Lung (tissue), 12 donors: Measurements from ENCODE around the gene ERCC2. TPM values are rescaled to one million over a fixed set of nuclear protein-coding genes. Genes with fewer than 3 reads are reported as not detected.
A peak's percentile ranks its signal among the peaks of the same experiment; 100 is the strongest.

ENCODE experiments used
- ATAC-seq: fragments of 200-7000 bp; cut with Tn5 transposase; one replicate; pipeline ENCODE4 v1.9.1; 2020; ENCODE audit warnings: moderate number of reproducible peaks; ENCODE audit not compliant: insufficient read depth, low FRiP score
- DNase-seq, 3 donors: peaks; one replicate each; pipeline ENCODE4 v3.0.0-alpha.2; 2013 to 2017
- H3K27ac ChIP-seq, 2 donors: one replicate each; pipeline ENCODE4 v1.5.1; 2013; ENCODE audit warnings: mild to moderate bottlenecking in 2 of 2, moderate library complexity in 2 of 2, control low read depth in 1 of 2, inconsistent platforms in 1 of 2, low read depth in 1 of 2, low read length in 1 of 2
- H3K27me3 ChIP-seq, 3 donors: one replicate each; pipeline ENCODE4 v1.5.1; 2013; ENCODE audit warnings: low read length in 2 of 3; ENCODE audit not compliant: control insufficient read depth in 3 of 3, insufficient read depth in 3 of 3
- H3K36me3 ChIP-seq, 4 donors: one replicate each; pipeline ENCODE4 v1.5.1; 2013; ENCODE audit warnings: low read length in 4 of 4, mild to moderate bottlenecking in 1 of 4, moderate library complexity in 1 of 4; ENCODE audit not compliant: control insufficient read depth in 4 of 4, insufficient read depth in 4 of 4
- H3K4me1 ChIP-seq, 5 donors: one replicate each; pipeline ENCODE4 v1.5.1; 2013; ENCODE audit warnings: low read length in 5 of 5, mild to moderate bottlenecking in 2 of 5, moderate library complexity in 1 of 5; ENCODE audit not compliant: control insufficient read depth in 5 of 5, insufficient read depth in 5 of 5
- H3K4me3 ChIP-seq: one replicate; pipeline ENCODE4 v1.5.1; 2013; ENCODE audit warnings: mild to moderate bottlenecking, control low read depth, moderate library complexity
- H3K9ac ChIP-seq, 2 donors: one replicate each; pipeline ENCODE4 v1.5.1; 2013; ENCODE audit warnings: low read length in 2 of 2, control low read depth in 1 of 2; ENCODE audit not compliant: insufficient read depth in 1 of 2
- H3K9me3 ChIP-seq, 4 donors: one replicate each; pipeline ENCODE4 v1.5.1; 2013; ENCODE audit warnings: low read length in 3 of 4, mild to moderate bottlenecking in 1 of 4, moderate library complexity in 1 of 4; ENCODE audit not compliant: control insufficient read depth in 4 of 4, insufficient read depth in 3 of 4
- WGBS, 2 donors: extraction: QIAGEN DNeasy Blood & Tissue Kit; methylation state at CpG; one replicate each; pipeline ENCODE4 v1.1.7; 2013; 5-methylcytosine and 5-hydroxymethylcytosine counted together
- polyA plus RNA-seq, 2 donors: library from polyadenylated mRNA; stranded (reverse); fragments of 200-250 nt; gene quantifications; one replicate each; pipeline ENCODE4 v1.2.1, GENCODE V29; 2013
- total RNA-seq, 2 donors: library from RNA; depleted of rRNA in 1 of 2; stranded (reverse); fragments of >200 nt in 1 of 2; gene quantifications; one replicate each; pipeline ENCODE4 v1.2.1, GENCODE V29; 2014 to 2021
- TF ChIP-seq, protein P1 (sequence below): IDR thresholded peaks from 2 replicates; pipeline ENCODE4 v1.5.1; 2012; ENCODE audit warnings: mild to moderate bottlenecking; ENCODE audit errors: control extremely low read depth, extremely low read depth
- donor health status: control.
- donor health status: control.
- donor health status: Bipolar disorder and iron deficiency.
- donor health status: healthy.
- donor health status: DM: yes; HTN: yes; CAD: no.

ERCC2 gene
- total and polyA plus RNA-seq, 4 donors = 11.9 to 19.9 (median 16.3) TPM

DNA sequence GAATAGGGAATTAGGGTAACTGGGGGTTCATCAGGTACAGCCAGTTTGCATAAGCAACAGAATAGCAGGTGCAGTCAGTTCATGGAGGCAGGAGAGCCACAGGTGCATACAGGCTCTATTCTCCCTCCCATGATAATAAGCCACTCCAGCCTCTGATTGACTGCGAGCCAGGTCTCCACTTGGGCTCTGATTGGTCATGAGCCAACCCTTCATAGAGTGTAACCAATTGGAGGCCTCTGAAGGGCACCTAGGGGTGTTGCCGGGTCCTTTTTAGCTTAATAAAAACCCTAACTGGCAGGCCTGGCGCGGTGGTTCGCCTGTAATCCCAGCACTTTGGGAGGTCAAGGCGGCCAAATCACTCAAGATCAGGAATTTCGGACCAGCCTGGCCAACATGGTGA lies 39.0 kb downstream of the ERCC2 start:
- Histone ChIP-seq H3K27ac (no peak overlapping the region), H3K9me3 (no peaks in the 10 kb centered on the region), H3K9ac (no peak overlapping the region), H3K36me3 (no peaks in the 10 kb centered on the region), H3K27me3 (no peaks in the 10 kb centered on the region), H3K4me3 (no peak overlapping the region), H3K4me1 (peaks cover 0 to under 1% (median 0%) of the 10 kb centered on the region in 5 donors)
- 86 to 88% methylated on average over 7 of the region's 7 CpGs for WGBS, 2 donors
- TF ChIP-seq, protein P1, sequence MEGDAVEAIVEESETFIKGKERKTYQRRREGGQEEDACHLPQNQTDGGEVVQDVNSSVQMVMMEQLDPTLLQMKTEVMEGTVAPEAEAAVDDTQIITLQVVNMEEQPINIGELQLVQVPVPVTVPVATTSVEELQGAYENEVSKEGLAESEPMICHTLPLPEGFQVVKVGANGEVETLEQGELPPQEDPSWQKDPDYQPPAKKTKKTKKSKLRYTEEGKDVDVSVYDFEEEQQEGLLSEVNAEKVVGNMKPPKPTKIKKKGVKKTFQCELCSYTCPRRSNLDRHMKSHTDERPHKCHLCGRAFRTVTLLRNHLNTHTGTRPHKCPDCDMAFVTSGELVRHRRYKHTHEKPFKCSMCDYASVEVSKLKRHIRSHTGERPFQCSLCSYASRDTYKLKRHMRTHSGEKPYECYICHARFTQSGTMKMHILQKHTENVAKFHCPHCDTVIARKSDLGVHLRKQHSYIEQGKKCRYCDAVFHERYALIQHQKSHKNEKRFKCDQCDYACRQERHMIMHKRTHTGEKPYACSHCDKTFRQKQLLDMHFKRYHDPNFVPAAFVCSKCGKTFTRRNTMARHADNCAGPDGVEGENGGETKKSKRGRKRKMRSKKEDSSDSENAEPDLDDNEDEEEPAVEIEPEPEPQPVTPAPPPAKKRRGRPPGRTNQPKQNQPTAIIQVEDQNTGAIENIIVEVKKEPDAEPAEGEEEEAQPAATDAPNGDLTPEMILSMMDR = no peak
- DNase-seq (no peak), ATAC-seq (no peak)

DNA sequence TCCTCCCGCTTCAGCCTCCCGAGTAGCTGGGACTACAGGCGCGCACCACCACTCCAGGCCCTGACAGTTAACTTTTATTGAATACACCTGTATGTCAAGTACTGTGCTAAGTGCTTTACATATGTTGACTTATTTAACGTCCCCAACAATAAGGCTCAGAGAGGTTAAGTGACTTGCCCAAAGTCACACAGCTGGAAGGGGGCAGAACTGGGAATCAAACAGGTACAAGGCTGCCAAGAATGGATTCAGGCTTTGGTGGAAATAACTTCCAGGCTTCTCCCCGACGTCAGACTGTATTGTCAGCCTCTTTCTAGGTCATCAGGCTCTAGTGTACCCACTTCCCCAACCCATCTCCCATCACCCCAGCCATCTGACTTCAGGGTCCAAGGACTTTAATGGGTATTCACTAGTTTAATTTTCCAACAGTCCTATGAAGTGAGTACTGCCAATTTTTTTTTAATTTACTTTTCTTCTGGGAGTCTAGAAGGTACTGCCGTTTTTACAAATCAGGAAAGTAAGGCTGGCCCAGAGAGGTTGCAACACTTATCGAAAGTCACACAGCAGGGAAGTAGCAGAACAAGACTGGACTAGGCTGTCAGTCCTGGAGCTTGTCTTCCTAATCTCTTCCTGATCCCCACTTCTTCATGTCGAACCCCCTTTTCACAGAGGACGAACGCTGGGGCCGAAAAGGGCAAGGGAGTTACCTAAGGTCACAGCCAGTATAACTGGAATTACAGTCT lies 42.8 kb downstream of the ERCC2 start:
- no peak overlapping the region for H3K4me3 ChIP-seq
- no peak overlapping the region for H3K27ac ChIP-seq
- peaks cover 0 to 12% (median 0%) of the 10 kb centered on the region in 5 donors for H3K4me1 ChIP-seq
- 79 to 80% methylated on average over 13 of the region's 13 CpGs for WGBS, 2 donors
- H3K9ac ChIP-seq = no peak overlapping the region
- H3K27me3 ChIP-seq = peaks cover 0 to 5% (median 0%) of the 10 kb centered on the region in 3 donors
- H3K9me3 ChIP-seq = no peaks in the 10 kb centered on the region
- ATAC-seq (no peak), DNase-seq (no peak)
- H3K36me3 ChIP-seq = no peaks in the 10 kb centered on the region
- TF ChIP-seq, protein P1 = no peak

DNA sequence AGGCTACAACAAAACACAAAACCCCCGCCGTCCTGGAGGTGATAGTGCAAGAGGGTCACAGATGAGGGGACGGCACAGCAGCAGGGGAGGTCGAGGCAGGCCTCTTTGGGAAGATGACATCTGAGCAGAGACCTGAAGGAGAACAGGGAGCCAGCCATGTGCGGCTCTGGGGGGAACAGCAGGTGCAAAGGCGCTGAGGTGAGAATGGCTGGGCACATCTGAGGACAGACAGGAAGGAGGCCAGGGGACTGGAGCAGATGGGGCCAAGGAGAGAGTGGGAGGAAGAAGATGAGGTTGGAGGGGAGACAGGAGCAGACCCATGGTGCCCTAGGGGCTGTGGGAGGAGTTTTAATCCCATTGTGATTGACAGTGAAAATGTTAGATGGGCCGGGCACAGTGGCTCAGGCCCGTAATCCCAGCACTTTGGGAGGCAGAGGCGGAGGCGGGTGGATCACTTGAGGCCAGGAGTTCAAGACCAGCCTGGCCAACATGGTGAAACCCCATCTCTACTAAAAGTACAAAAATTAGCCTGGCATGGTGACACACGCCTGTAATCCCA lies 45.9 kb downstream of the ERCC2 start:
- Histone ChIP-seq H3K4me1 (peaks cover 0 to 12% (median 0%) of the 10 kb centered on the region in 5 donors), H3K9me3 (no peaks in the 10 kb centered on the region), H3K27me3 (peaks cover 0 to 5% (median 0%) of the 10 kb centered on the region in 3 donors), H3K27ac (peak overlapping the region in 1 of 2 donors; percentile 95), H3K4me3 (no peak overlapping the region), H3K9ac (no peak overlapping the region), H3K36me3 (no peaks in the 10 kb centered on the region)
- TF ChIP-seq, protein P1 = no peak
- ATAC-seq (no peak), DNase-seq (no peak)
- WGBS, 2 donors = 70 to 72% methylated on average over 11 of the region's 11 CpGs
